Urothelium cell line (cell line): ENCODE results near the gene GABRB3.

Source experiments
- DNase-seq: peaks from one replicate; pipeline ENCODE4 v3.0.0; 2011; ENCODE audit warnings: low spot score, mixed read lengths
- FAIRE-seq: peaks from 2 replicates; lab custom pipeline; 2011; peaks lifted over from hg19 to GRCh38; lab: Jason Lieb, UNC

Gene GABRB3

DNA sequence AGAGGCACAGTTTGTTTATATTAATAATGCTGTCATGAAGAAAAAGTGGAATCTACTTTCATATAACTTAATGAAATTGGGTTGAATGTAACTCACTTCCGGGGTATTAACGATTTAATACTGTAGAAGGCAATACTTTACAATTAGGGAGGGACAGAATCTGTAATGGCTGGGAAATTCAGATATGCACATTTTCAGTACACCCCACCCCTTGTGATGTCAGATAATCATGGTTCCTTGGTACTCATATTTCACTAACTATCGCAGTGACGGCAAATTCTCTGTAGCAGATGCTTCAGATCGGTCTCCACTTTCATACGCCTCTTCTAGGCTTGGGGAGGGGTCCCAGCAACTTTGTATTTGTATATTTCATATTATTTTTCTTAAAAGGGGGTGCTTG, 207.3 kb downstream of the GABRB3 start:
- DNase-seq: no peak
- FAIRE-seq: no peak

DNA sequence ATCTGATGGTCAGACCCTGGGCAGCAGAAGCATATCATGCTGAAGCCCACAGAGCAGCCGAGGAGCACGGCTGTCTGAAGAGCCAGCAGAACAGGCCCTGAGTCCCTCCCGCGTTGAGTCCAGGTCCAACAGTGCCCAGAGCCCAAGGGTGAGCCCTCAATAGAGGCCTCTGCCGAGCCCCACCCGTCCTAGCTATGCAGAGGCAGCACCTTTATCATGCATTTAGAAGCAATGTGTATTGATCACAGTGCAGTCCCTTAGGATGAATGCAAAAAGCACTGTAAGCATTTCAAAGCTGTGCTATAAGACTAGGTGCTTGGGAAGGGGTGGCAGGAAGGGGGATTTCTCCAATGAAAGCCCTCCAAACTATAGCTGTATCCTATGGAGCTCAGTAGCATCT, 208.5 kb downstream of the GABRB3 start:
- DNase-seq (no peak), FAIRE-seq (no peak)

DNA sequence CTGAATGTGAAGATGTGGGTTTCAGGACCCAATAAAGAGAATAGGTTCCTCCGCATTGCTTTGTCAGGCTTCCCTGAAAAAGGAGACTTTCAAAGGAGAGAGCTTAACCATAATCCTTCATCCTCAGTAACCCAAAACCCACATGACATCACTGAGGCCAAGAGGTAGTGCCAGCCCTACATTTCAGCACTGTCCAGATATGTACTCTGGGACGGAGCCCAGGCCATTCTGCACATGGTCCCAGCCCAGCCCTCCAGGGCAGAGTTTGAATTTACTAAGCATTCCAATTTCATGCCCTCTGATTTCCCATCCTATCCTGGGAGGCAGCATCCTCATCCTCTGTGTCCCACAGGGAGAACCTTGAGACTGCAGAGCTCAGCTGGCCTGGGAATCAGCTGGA, 210.5 kb downstream of the GABRB3 start:
- DNase-seq: no peak
- FAIRE-seq: no peak

DNA sequence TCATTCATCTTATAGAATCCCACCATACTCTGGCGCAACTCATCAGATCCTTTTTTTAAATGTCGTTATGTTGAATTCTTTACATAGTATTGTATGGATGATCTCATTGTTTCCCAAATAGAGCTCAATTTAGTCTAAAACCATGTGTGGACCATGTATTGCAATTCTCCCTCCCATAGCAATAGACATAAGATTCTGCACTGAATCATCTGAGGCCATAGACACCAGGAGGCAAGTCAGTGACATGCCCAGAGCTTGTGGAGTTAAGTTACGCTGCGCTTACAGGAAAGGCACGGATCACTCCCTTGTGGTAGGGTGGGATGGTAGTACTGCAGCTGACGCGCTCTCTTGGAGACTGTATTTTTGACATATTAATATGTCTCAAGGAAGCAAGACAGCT, 211.0 kb downstream of the GABRB3 start:
- FAIRE-seq: no peak
- DNase-seq: no peak

DNA sequence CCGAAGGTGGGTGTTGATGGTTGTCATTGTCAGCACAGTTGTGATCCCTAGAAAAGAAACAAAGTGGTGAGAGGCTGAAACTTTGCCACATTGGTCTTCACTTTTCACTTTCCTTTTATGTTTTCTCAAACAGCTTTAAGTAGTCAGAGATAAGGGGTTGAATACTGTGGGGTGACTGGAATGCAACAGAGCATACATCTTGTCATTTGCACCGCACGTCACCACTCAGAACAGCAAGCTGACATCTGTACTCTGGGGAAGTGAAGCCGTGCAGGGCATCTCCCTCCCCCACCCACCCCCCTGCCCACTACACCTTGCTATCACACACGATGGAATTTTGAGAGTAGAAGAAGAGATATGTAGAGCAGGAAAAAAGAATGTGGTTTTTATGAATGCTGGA, 211.7 kb downstream of the GABRB3 start:
- FAIRE-seq (no peak), DNase-seq (no peak)

DNA sequence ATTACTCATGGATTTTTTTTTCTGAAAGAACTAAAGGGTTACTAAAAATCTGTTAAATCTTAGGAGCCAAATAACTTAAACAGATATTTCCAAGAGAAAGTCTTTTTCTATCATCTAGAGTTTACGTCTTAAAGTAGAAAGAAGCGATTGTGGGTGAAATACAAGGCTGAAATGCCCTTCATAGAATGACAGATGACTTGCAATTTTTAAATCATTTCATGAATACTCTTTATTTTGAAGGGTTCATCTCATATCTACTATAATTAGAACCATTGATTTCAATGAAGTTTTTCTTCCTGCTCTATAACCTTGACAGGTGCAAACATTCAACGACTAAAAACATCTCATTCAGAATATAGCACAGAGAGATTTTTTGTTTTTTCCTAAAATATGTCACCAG, 217.0 kb downstream of the GABRB3 start:
- FAIRE-seq (no peak), DNase-seq (no peak)

DNA sequence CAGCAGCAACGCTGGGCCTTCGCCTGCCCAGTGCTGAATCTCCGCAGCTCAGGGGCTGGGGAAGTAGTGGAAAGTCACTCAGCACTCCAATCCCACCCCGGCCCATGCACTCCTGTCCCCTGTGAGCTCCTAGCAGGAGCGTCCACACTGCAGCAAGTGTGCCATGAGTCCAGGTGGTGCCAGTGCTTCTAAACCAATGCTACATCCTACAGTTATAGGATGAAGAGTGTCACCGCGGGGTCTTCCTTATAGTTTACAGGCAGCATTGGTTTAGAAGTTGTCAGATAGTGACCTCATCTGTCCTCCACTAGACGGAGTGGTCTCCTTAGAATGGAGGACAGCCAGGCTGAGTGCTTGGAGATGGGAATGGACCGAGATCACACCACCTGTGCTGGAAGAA, 221.4 kb downstream of the GABRB3 start:
- FAIRE-seq: no peak
- no peak for DNase-seq

DNA sequence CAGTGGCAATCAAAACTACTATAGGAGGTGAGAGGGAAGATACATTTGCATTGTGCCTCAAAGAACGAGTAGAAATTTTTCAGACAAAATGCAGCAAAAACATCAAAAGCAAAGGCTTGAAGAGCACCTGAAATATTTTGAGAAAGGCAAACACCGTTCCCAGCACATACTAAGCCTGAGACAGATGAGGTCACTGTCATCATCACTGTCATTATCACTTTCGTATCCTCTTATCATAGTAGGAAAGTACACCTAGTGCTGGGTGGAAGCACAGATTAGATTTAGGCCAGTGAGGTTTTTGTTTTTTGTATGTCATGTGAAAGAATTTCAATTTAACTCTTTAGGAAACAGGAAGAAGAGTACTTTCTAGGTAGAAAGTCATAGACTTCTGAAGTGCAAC, 222.0 kb downstream of the GABRB3 start:
- FAIRE-seq: no peak

DNA sequence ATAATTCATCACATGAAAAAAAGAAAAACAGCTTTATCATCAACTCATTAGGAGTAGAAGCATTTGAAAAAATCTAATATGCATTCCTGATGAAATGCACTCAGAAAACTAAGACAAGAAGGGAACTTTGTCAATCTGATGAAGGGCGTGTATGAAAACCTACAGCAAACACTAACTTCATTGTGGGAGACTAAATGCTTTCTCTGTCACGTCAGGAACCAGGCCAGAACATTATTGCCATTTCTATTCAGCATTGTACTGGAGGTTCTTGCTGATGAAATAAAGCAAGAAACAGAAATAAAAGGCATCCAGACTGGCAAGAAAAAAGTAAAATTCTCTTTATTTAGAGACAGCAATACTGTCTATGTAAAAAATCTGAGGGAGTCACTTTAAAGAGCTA, 235.2 kb downstream of the GABRB3 start:
- FAIRE-seq: no peak
- DNase-seq: no peak

More for the DNA sequence above, 222.0 kb downstream of the GABRB3 start:
- DNase-seq: no peak

DNA sequence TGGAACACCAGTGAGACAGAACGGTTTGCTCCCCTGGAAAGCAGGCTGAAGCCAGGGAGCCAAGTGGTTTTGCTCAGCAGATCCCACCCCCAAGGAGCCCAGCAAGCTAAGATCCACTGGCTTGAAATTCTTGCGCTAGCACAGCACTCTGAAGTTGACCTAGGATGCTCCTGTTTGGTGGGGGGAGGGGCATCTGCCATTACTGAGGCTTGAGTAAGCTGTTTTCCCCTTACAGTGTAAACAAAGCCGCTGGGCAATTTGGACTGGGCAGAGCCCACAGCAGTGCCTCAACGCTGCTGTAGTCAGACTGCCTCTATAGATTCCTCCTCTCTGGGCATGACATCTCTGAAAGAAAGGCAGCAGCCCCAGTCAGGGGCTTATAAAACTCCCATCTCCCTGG, 241.4 kb downstream of the GABRB3 start:
- DNase-seq: no peak
- no peak for FAIRE-seq

DNA sequence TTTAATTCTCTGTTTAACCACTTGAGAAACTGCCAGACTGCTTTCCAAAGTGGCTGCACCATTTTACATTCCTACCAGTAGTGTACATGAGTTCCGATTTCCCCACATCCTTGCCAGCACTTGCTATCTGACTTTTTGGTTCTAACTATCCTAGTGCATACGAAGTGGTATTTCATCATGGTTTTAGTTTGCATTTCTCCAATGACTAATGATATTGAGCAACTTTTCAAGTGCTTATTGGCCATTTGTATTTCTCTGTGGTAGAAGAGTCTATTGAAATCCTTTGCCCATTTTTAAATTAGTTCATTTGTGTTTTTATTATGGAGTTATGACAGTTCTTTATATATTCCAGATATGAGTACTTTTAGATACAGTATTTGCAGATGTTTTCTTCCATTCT, 247.8 kb downstream of the GABRB3 start:
- no peak for FAIRE-seq
- no peak for DNase-seq

DNA sequence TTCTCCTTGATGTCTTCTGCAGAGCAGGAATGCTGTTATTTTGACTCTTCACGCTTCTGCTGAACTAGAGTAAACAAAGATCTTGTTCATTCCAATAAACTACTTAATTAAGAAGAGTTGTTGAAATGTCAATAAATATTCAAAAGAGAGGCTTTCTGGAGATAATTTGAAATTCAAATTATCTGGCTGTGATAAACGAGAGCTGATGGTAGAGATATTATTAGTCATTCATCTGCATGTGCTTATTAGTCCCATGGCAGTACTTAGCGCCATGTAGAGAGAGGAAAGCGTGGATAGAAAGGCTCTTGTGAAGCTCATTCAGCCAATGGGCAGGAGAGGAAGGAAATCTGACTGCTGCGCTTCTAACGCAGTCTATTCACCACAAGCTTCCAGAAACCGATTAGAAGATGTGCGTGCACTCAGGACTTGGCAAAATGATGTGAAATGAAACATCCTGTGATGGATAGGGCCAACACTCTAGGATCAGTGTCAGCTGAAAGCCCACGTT, 251.1 kb downstream of the GABRB3 start:
- FAIRE-seq (no peak), DNase-seq (no peak)

DNA sequence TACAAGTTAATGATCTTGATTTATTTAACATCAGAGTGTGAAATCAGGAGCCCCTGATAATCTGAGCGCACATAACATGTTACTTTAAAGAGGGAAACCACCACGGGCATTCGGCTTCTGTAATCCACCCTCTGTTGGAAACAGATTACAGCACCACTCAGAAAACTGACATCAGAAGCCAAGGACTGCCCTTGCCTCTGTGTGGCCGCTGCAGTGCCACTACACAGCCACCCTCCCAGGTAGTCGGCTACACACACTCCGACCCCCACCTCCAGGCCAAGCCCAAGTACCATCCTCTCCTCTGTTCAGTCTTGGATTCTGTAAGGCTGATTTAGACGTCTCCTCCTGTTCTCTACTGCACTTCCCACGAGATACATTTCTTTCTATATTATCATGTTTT, 251.7 kb downstream of the GABRB3 start:
- DNase-seq (no peak), FAIRE-seq (no peak)

DNA sequence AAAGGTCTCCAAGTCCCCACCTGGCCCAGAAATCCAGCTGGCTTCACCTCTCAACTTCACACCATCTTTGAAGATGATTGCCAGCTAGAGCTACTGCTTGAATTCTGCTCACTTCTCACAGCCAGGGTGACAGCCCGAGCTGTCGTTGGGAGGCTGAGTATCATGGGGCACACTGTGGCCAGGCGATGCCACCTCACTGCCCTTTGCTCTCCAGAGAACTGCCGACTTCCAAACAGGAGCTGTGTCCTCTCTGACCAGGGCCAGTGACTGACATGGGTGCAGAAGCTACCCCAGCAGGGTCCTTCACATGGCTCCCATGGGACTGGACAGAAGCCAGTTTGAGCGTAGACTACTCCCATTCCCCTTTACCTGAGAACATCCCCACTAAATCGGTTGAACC, 254.0 kb downstream of the GABRB3 start:
- FAIRE-seq: no peak

DNA sequence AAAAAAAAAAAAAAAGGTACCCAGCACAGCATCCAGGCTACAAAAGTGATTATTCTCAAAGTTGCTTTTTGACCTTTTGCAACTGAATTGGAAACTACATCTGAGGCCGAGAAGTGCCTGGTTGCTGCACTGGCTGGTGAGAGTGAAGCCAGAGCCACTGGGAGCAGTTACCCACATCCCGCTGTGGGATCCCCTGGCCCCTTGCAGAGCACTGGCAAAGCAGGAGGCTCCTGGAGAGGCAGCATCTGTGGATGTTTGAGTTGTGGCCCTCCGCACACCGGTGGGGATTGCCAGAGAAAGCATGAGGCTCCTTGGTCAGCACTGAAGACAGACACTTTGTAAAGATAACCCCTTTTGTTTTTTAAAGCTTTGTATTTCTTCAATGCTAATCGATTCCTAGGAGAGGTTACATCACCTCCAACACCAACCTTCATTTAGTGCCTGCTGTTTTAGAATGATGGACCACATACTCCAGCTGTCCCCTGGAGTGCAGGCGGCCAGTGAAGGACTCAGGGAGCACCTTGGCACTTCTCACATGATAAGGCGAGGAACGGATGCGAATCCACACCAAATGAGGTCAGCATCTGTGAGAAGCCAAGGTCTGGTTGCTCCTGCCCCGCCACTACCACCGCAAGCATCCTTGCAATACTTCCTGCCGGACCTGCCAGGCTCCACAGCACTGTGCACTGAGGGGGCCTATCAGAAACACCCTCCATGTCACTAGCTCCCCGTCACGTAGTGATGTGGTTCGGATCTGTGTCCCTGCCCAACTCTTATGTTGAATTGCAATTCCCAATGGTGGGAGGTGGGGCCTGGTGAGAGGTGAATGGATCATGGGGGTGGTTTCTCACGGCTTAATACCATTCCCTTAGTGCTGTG, 256.5 kb downstream of the GABRB3 start:
- FAIRE-seq (no peak), DNase-seq (no peak)

More for the DNA sequence above, 254.0 kb downstream of the GABRB3 start:
- DNase-seq: no peak

DNA sequence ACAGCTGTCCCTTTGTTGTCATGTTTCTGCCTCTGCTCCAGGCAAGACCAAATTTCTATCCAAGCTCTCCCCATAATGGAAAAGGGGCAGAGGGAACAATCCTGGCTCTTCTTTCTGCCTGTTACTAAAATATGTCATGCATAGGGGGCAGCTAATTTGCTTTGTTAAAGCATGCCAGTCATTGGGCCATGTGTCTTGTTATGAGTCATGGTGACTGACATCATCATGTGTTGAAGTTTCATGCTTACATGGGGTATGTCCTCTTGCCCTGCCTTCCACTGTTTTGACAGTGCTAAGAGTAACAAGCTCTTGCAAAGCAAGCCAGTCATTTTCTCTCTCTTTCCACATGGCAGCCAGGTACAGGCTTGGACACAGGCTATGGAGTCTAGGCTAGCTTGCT, 268.9 kb downstream of the GABRB3 start:
- FAIRE-seq (no peak), DNase-seq (no peak)
